ENCODE data around the gene SLC2A11. TPM values are rescaled to one million over a fixed set of nuclear protein-coding genes. Genes with fewer than 3 reads are reported as not detected.
A peak's percentile ranks its signal among the peaks of the same experiment; 100 is the strongest.

The SLC2A11 gene
- total RNA-seq, 2 donors from 2014 or later = 15.0 TPM

DNA sequence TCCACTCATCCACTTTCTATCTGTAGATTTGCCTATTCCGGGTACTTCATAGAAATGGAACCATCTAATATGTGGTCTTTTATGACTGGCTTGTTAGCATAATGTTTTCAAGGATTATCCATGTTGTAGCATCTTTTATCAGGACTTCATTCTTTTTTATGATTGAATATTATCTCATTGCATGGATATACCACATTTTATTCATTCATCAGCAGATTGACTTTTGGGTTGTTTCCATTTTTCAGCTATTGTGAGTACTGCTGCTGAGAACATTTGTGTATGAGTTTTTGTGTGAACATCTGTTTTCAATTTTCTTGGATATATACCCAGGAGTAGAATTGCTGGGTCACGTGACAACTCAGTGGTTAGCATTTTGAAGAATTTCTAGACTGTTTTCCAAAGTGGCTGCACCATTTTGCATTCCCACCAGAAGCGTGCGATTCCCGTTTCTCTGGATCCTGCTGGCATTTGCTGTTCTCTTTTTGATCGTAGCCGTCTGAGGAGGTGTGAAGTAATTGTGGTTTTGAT is 27.8 kb upstream of the SLC2A11 start:
- intact Hi-C loops (cut with DNase I) = no loop called here
- ATAC-seq = no peak
- DNase-seq = no peak

DNA sequence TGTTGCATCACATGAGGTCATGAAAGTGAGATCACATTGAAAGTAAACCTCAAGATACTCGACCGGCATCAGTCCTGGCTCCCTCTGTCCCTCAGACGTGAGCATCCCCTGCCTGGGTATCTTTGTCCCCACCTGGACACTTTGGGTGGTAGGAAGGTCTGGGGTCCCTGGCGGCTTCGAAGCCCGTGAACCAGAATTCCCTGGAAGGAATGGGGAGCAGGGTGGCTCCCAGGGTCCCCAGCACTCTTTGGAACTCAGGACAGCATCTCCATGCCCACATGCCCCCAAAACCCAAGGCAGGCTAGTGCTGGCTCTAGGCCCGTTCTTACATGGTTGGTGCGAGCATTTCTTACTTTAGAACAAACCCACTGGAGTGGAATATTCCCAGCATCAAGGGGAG is 26.4 kb upstream of the SLC2A11 start:
- intact Hi-C loops (cut with DNase I) = no loop called here
- DNase-seq = peak; percentile 3
- no peak for ATAC-seq

- ATAC-seq (no peak), DNase-seq (peak; percentile 15)
- intact Hi-C loops (cut with DNase I) = no loop called here
These were observed 25.9 kb upstream of the SLC2A11 start for GRCh38 chr22:23831781-23832180.

DNA sequence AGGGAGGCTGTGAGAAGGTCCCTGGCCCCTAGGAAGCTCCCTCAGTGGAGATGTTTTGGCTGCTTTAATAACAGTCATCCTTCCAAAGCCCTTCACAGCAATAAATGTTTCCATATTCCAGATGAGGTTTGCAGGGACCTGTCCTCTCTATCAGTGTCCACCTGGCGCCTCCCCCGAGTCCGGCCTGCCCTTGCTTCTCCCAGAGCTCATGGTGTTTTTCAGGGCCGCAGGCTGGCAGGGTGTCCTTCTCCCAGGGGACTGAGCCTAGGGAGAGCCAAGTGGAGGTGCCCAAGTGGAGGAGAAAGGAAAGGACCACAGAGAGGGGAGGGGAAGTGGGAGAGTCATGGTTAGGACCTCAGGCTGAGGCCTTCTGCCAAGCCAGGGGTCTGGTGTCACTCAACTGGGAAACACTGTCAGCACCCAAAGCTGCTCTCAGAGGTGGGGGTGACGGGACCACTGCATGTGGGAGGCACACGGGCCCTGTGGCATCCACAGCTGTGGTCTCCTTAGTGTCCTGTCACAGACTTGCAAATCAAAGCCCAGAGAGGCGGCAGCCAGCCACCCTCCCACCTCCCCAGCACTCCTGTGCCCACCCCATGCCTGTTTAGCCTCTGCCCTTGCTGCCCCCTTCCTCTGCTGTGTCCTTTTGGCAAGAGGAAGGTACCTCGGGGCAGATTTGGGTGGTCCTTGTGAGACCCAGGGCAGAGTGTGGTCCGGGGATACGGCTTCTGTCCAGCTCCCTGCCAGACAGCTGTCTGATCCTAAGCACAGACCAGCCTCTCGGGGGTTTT is 25.3 kb upstream of the SLC2A11 start:
- DNase-seq (peak; percentile 16), ATAC-seq (no peak)
- intact Hi-C loops (cut with DNase I) = no loop called here

GRCh38 chr22:23833017-23833751 is 24.5 kb upstream of the SLC2A11 start:
- DNase-seq (peak; percentile 24), ATAC-seq (no peak)
- intact Hi-C loops (cut with DNase I) = no loop called here

DNA sequence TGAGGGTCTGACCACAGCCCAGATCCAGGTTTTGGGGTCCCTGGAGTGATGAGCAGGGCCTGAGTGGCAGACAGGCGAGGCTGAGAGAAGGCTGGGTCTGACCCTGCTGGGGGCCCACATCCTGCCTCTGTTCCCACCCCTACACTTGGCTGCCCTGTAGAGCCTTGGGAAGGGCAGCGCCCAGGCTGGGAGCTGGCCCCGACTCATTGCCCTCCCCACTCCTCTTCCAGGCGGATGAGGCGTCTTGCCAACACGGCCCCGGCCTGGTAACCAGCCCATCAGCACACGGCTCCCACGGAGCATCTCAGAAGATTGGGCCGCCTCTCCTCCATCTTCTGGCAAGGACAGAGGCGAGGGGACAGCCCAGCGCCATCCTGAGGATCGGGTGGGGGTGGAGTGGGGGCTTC is 23.8 kb upstream of the SLC2A11 start:
- intact Hi-C loops (cut with DNase I) = no loop called here
- DNase-seq (peak; percentile 26), ATAC-seq (peak in 1 of 2 donors; percentile 3)

DNA sequence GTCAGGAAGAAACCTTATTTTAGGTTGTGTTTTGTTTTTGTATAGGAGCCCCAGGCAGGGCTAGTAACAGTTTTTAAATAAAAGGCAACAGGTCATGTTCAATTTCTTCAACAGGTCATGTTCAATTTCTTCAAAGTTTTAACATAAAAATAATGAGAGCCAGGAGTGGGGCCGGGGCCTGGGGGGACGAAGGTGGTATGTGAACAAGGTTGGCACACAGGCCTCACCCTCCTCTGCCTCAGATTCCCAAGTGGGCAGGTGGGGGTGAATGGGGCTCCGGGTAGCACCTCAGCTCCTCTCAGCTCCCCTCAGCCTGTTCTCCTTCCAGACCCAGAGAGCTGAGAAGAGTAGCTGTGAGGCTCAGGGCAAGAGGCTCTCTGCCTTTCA is 23.3 kb upstream of the SLC2A11 start:
- intact Hi-C loops (cut with DNase I) = no loop called here
- no peak for ATAC-seq
- no peak for DNase-seq

- intact Hi-C loops (cut with DNase I) = no loop called here
- ATAC-seq = peak; percentile 54 to 58
- peak; percentile 64 for DNase-seq
These were observed 22.7 kb upstream of the SLC2A11 start for GRCh38 chr22:23834793-23835483.

DNA sequence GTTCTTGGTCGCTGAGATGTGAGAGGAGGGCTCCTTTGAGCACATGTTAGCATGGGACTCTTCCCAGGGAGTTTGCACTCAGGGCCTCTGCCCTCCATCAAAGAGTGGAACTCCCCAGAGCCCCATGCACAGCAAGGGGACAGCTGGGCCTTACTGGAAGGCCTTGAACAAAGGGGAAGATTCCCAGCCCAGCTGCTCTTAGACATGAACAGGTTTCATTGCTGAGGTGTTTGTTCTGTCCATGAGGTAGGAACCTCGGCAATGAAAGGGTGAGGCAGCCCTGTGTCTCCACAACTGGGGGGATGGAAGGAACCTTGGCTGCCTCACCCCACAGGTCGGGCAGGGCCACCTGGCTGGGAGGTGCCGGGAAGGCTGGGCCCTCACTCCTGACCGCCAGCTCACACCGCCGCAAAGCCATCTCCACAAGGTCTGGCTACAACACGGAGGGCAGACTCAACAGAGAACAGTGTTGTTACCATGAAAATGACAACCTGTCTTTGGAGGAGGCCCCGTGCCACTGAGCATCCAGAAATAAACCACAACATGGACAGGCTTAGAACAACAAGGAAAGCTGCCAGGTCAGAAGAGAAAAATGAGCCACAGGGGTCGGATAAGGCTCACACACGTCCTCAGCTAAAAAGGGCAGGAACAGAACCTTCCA is 22.1 kb upstream of the SLC2A11 start:
- peak; percentile 21 to 24 for ATAC-seq
- peak; percentile 47 for DNase-seq
- intact Hi-C loops (cut with DNase I) = no loop called here

DNA sequence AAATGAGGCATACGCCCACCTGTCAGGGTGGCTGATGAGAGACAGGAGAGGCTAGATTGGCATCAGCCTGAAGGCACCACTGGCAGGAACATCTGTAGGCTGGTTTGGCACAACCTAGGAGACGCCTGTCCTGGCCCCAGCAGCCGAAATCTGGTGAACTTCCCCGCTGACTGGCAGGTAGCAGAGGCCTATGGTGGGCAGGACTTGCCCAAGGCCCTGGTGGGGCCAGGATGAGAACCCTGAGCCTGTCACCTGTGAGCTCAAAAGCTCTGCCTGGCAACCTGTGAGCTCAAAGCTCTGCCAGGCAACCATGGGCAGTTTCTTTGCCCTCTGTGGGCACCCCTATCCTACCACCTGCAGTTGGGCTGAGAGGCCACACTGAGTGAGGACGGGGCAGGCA is 21.4 kb upstream of the SLC2A11 start:
- ATAC-seq (no peak), DNase-seq (no peak)
- intact Hi-C loops (cut with DNase I) = no loop called here

DNA sequence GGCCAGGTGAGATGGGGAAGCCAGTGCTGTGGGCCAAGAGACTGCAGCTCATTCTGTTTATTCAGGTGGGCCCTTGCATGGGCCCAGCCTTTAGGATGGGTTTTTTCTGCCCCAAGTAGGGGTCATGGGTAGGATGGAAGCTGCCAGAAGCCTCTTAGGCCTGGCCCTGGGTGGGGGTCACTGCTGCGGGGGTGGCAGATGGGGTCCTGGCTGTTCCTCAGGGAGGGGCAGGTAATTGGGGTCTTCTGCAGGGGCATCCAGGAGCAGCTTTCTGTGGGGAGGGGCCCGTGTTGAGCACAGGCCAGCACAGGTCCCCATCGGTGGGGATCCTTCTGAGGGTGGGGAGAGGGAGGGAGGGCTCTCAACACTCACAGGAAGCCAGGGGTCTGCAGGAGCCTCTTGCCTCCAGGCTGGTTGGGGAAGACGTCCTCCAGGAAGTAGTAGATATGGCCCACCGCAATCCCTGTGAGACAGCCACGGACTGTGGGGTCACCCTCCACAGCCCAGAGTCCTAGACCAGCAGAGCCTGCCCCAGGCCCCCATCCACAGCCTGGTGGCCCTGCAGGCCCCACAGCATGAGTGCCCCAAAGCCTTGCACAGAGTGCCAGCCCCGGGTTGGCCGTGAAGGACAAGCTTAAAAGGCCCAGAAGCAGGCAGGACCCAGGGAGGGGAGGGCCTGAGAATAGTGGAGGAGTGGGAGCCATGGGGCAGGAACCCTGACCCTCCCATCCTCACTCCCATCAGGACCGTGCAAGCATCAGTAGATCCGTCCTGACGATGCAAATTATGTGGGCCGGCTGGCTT is 20.8 kb upstream of the SLC2A11 start:
- ATAC-seq = no peak
- DNase-seq = no peak
- intact Hi-C loops (cut with DNase I) = no loop called here

DNA sequence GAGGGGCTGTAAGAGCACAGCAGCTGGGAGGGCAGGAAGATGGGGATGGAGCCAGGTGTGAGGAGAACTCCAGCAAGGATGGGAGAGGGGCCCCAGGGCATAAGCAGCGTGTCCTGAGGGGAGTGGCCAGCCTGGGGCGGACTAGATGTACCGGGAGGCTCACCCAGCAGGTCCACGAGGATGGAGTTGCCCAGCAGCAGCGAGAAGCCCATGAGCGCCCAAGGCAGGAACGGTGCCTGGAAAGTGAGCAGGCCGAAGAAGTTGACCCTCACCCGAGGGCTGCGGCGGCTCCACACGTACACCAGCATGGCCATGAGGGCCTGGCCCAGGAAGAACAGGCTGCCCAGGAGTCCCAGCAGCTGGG is 20.2 kb upstream of the SLC2A11 start:
- DNase-seq = no peak
- intact Hi-C loops (cut with DNase I) = no loop called here

DNA sequence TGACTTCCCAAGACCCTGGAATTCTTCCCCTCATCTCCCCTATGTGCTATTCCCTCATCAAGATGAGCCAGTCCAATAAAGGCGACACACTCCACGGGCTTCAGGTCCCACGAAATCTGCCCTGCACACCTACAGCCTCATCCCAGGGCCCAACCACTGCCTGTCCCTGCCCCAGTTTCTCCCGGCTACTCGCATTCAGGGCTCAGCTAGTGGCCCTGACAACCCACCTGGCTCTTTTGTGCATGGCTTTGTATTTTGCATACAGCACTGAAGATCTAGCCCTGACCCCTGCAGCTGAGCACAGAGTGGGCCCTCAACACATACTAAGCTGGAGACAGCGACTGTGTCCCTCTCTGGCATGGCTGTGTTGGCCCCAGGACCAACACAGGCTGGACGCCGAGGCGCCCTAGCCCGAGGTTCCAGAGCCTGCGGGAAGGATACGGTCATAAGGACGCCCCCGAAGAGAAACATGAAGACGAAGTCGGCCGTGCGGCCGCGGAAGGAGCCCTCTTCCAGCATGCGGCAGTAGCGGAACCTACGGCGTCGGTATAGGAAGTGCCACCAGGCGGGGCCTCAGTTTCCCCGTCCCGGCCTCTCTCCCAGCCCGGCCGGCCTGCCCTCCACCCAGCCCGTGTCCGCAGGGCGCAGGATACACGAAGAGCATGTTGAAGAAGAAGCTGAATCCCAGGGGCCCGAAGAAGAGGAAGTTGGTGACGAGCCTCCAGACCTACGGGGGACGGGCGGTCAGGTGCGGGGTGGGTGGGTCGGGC is 19.6 kb upstream of the SLC2A11 start:
- intact Hi-C loops (cut with DNase I) = no loop called here
- ATAC-seq = no peak
- DNase-seq = no peak

More for the DNA sequence above, 20.2 kb upstream of the SLC2A11 start:
- no peak for ATAC-seq

- intact Hi-C loops (cut with DNase I) = no loop called here
- DNase-seq (peak; percentile 99), ATAC-seq (peak; percentile 81 to 89)
These were observed 18.8 kb upstream of the SLC2A11 start, which contains the start of gene DERL3 for GRCh38 chr22:23838681-23839468. Gene DERL3 (minus strand): TSS chr22:23839006. CDS start chr22:23838987, 19 bp downstream.

DNA sequence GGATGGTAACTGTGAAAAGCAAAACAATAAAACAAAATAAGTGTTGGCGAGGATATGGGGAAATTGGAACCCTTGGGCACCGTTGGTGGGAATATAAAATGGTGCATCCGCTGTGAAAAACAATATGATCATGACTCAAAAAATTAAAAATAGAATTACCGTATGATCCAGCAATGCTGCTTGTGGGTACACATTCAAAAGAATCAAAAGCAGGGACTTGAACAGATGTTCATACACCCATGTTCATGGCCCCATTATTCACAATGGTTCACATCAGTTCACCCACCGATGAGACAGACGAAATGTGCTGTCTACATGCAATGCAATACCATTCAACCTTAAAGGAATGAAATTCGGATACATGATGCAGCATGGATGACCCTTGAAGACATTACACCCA is 17.6 kb upstream of the SLC2A11 start:
- intact Hi-C loops (cut with DNase I) = loop anchor here in 1 of 2 donors (10.0 kb wide), 1 partner anchor 295 kb away; no protein-coding TSS in a partner anchor
- DNase-seq (no peak), ATAC-seq (no peak)

GRCh38 chr22:23841292-23841691 is 16.4 kb upstream of the SLC2A11 start:
- intact Hi-C loops (cut with DNase I) = loop anchor here in 1 of 2 donors (10.0 kb wide), 1 partner anchor 296 kb away; no protein-coding TSS in a partner anchor
- no peak for DNase-seq

More at GRCh38 chr22:23841292-23841691, 16.4 kb upstream of the SLC2A11 start:
- no peak for ATAC-seq

Measured in left cardiac atrium (tissue), 4 donors.